ENCODE data around the gene PRR29.

PRR29 gene

DNA sequence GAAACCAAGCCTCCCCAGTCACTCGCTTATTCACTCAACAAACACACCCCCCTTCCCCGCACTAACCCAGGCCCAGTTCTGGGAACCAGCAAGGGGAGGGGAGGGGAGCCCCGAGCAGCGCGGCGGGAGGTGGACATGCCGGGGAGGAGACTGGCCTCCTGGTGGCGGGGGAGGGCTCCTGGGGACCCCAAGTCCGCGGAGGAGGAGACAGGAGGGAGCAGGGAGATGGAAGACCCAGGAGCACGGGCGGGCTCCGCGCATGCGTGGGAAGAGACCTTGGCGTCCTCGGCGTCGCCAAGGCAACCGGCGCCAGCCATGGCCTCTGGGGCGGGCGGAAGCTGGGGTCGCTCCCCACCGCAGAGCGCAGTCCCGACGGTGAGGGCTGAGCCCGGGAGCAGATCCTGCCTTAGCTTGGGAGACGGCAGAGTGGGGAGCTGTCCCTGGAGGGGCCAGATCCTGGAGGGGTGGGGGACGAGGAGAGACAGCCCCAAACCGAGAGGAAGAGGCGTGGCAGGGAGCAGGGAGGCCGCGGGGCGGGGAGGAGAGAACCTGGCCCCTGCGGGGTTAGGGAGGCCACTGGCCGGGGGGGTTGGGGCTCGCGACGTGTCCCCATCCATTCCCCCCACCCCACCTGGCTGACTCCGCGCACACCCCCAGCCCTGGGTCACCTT lies at the start of gene PRR29:
Gene PRR29 (plus strand): TSS at position 302 of the 671 bp plus-strand sequence. CDS start 14 bp downstream, at position 316.
- DNase-seq (ENCODE audit: low read depth), result peak; percentile 71

DNA sequence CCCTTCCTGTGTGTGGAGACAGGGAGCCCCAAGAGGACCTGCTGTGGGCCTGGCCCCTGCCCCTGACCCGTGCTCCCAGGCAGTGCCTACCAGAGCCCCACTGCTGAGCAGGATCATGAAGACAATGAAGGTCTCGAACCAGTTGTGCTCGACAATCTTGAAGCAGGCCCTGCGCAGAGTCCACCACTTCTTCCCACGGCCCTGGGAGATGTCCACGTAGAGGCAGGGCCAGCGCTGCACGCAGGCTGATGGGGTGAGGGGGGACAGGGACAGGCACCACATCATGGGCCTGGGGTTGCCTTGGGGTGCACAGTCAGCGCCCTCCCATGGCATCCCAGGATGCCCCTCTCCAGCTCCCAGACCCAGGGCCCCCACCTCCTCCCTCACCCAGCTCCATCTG lies 49.6 kb upstream of the PRR29 start:
- no peak for DNase-seq (ENCODE audit: low read depth)

DNA sequence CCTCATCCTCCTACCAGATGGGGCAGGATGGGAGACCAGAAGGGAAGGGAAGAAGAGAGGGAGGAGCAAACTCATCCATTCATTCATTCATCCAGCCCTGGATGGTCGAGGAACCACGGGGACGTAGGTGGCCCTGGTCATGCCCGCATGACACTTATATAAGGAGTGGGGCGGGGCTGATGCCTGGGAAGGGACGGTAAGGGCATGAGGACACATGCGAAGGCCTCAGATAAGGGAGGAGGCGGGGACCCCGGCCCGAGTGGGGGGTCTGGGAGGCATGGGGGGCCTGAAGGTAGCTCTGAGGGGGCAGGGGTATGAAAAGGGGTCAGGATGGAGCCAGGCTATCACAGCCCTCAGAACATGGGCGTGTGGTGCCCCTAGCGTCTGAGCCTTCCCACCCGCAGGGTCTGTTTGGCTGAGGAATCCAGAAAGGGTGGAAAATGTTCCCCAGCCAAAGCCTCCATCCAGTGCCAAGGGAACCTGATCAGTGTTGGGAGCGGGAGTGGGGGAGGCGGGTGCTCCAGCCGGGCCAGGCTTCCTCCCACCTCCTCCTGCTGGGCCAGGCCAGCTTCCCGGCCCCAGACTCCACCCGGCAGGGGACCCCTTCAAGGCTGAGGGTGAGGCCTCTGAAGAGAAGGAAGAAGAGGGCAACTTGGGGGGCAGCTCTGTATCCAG lies 48.4 kb upstream of the PRR29 start:
- no peak for DNase-seq (ENCODE audit: low read depth)

DNA sequence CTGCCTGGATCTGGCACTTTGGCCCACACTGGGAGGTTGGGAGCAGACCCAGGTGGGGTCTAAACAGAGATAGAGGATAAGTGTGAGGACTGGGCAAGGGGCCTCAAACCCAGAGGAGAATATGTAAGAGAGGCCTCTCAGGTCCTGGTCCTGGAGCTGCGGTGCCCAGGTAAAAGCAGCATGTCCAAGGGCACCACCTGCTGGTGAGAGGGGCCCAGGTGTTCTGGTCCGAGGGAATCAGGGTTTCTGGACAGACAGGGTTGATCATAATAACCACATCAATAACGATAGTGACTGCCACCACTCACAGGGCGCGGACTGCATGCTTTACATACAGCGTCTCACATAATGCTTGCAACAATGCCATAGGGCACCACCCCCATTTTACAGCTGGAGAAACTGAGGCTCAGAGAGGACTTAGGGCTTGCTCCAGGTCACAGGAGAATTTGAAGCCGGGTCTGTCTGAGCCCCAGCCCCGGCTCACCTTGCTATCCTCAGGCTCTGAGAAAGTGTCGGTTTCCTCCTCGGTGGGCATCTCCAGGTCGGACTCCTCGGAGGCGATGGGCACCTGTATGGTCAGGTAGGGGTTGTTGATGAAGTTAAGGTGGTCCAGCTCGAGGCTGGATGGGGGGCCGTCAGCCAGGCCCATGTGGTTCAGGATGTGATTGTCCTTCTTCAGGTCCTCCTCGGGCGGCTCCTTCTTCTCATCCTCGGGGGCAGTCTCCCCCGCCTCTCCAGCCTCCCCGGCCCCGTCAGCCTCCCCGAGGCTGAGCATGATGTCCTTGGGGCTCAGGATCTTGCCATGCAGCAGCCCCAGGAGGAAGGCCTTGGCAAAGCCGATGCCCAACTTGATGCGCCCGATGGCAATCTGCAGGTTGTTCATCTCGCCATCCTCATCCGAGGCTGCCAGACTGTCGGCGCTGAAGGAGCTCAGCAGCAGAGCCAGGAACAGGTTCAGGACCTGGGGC lies 46.9 kb upstream of the PRR29 start:
- DNase-seq (ENCODE audit: low read depth), result no peak

DNA sequence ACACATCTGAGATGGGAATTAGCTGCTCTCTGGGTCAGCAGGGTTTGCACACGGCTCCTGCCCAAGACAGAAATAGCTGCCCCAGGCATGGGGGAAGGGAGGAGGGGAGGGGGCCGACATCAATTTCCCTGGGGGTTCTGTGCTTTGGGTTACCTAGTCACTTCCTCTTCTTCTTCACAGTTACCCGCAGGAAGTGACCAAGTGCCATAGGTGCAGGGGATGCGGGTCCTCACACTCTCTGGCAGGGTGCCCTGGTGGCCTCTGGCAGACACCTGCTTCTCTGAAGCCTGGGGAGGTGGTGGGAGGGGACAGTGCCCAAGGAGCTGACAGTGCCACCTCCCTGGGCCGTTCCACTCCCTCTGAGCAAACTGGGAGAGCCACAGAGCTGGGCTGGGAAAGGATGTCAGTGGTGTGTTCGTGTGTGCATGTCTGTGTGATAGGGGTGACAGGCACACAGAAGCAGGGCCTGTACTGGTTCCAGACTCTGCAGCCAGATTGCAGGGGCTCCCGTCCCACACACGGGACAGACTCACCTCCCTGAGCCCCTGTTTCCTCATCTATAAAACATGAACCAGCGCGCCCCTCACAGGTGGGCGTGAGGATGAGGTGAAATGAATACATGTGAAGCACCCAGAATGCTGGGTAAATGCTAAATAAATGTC lies 43.6 kb upstream of the PRR29 start:
- DNase-seq (ENCODE audit: low read depth), result no peak

DNA sequence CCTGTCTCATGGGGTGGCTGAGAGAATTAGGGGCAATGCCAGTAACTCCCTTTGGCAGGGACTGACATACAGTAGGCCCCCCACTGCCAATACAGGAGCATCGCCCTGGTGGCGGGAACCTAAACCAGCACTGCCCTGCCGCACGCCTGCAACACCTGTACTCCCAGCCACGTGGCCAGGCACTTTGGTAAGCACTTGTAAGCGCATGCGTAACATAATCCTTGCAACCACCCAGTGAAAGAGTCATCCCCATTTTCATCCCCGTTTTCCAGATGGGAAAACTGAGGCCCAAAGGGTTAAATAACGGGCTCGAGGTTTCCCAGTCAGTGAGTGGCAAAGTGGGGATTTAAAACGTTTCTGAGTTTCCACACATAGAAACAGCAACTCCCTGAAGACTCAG lies 42.9 kb upstream of the PRR29 start:
- no peak for DNase-seq (ENCODE audit: low read depth)

DNA sequence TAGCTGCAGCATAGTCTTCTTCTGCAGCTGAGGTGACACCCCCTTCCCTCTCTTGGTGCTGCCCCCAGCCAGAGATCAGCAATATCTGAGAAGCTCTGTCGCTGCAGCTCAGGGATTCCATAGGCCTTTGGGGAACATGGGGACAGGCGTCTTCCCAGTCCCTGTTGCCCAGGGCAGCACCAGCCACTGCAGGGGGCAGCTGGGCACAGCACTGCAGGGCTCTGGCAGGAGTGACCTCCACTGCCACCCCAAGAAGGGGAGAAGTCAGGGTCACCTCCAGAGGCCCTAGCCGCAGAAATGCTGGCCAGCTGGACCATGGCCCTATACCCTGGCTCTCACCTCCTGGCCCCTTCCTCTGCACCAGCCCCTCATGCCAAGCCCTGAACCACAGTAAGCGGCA lies 42.4 kb upstream of the PRR29 start:
- no peak for DNase-seq (ENCODE audit: low read depth)

DNA sequence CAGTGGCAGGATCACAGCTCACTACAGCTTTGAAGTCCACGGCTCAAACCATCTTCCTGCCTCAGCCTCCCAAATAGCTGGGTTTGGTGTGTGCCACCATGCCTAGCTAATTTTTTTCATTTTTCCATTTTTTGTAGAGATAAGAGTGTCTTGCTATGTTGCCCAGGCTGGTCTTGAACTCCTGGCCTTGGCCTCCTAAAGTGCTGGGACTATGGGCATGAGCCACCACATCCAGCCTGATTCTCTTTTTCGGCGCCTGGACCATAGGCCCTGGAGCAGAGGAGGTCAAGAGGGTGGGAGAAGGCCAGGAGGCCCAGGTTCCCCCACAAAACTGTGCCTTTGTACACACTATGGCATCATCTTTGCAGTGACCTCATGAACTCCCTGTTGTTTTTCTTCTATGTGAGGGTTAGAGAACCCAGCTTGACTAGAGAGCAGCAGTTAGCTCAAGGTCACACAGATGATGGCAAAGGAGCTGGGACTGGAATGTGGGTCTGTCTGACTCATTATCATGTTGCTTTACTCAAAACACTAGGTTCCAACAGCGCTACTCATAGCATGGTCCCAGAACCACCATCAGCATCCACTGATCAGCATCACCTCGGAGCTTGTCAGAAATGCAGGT lies 41.7 kb upstream of the PRR29 start:
- peak; percentile 75 for DNase-seq (ENCODE audit: low read depth)

DNA sequence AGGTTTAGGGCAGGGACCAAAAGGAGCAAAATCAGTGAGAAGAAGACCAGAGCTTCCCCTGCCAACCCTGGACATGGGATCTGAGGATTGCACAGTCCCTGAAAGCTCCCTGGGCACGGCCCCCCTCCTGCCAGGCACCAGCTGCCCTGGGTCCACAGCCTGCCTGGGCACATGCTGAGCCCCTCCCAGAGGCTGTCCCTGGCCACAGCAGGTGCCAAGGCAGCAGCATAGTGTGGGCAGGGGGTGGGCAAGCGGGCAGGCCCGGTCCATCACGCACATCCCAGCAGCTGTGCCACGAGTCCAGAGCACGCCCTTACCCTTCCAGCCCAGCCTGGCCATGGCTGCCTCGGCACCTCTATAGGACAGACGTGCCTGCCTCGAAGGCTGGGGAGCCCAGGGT lies 38.1 kb upstream of the PRR29 start:
- DNase-seq (ENCODE audit: low read depth), result no peak

DNA sequence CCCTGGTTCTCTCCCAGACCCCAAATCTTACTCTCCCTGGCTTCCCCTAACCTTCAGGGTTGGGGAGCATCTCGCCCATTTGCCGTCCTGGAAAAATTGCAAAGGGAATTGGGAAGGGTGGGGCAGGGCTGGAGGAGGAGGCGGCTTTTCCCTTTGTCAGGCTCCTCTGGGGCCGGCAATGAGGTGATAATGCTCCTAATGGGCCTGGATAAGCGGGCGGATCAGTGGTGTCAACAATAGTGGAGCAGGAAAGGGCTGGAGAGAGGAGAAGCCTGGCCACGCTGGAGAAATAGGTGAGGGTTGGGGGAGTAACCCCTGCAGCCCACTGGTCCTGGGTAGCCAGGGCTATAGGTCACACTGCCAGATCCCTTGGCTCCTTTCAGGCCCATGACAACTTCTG lies 37.7 kb upstream of the PRR29 start:
- DNase-seq (ENCODE audit: low read depth), result no peak

DNA sequence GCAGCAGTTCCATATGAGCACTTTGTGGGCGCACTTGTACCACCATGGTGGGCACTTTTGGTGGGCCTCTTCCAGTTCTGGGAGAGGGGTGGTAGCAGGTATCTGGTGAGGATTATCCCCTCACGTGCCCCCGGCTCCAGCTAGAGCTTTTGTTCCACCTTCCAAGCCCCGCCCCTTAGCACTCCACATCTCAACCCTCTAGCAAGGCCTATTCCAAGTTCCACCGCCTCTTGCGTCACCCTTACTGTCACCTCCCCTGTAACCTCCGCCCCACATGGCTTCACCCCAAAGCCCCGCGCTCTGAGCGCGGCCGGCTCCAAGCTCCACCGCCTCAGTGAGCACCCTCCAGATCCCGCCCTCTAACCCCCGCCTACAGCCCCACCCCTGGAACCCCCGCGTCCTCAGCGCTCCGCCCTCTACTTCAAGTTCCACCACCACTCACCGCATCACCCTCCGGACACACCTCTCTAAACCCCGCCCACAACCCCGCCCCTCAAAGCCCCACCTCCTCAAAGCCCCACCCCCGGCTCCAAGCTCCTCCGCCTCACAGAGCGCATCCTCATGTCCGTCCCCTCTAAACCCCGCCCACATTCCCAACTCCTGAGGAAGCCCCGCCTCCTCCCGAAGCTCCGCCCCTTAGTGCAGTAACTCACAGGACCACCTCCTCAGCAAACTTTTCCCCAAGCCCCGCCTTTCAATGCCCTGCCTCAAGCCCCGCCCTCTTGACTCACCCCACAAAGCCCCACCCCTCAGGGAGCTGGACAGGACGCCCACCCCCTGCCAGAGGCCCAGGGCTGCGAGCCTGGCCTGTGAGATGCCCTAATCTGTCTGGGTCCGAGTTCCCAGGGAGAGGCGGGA lies 36.6 kb upstream of the PRR29 start:
- DNase-seq (ENCODE audit: low read depth), result peak; percentile 53

DNA sequence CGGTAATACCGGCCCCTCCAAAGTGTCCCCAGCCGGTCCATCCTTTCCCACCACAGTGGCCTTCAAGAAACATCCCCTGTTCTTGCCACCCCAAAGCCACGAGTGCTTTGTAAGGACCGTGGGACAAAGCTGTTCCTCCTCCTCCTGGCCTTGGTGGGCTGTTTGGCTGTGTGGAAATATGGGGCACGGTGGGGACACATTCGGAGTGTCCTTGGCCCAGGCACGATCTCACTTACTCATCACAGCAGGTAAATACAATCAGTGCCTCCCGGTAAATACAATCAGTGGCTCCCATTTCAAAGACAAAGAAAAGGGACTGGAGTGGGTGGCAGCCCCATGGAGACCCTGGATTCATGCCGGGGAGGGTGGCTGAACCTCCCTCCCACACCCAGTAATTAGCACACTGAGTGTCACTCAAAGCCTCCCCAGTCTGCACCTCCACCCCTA lies 35.8 kb upstream of the PRR29 start:
- DNase-seq (ENCODE audit: low read depth), result no peak

DNA sequence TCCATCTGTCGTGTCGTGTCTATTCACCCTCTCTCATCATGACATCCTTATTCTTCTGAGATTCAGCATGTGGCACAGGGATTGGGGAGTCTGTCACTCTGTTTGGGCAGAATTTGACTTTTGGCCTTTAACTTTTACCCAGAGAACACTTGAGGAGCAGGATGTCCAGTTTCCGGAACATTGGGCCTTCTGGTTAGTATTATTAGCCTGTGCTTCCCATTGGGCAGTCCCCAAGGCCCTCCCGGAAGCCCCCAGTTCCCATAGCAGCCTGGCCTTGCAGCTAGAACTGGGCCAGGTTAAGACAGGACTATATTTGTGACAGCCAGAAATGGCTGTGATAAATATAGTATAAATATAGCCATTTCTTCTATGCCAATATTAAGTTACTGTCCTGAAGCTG lies 35.0 kb upstream of the PRR29 start:
- DNase-seq (ENCODE audit: low read depth), result no peak

DNA sequence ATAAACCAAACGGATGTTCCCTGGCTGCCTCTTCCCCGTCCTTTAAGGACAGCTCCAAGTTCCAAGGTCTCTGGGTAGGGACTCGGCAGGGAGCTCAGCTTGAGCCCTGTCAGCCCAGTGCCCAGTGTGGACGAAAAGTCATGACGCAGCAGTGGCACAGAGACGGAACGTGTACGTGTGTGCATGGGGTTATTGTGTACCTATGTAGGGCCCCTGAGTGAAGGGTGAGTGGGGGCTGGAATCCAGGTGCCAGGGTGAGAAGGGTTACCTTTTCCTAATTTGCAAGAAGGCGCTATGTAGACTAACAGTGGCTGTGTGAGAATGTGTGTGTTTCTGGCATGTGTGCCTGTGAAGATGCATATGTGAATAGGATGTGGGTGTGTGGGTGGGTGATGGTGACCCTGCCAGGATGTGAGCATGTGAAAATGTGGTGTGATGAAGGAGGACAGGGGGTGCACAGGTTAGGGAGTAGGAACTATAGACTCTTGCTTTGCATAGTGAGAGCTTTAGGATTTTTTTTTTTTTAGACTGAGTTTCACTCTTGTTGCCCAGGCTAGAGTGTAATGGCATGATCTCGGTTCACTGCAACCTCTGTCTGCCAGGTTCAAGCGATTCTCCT lies 31.4 kb upstream of the PRR29 start:
- DNase-seq (ENCODE audit: low read depth), result no peak

DNA sequence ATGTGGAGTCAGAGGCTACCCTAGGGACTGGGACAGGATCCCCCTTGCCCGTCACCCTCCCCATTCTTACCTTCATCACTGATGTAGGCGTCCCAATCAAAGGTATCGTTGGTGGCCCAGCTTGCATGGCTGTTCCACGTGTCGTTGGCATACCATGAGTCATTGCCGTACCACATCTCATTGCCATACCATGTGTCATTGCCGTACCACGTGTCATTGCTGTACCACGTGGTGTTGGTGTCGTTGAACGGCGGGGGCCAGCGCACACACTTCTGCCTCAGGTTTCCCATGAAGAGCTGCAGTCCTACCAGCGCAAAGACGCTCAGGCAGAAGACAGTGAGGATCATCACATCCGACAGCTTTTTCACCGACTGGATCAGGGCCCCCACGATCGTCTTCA lies 30.2 kb upstream of the PRR29 start:
- DNase-seq (ENCODE audit: low read depth), result no peak

DNA sequence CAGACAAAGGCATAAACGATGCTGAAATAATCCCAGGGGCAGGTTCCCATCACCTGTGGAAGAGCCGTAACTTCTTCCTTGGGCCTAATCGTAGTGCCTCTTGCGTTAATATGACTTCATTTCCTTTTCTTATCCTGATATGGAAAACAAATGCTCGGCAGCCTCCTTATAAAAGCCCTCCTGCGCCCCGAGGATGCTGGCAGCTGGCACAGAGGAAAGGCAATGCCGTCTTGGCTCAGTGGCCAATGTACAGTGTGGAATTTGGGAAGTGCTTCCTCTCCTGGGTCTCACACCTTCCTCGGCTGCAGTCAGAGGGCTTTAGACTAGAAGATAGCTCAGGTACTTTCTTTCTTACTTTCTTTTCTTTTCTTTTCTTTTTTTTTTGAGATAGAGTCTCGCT lies 28.9 kb upstream of the PRR29 start:
- no peak for DNase-seq (ENCODE audit: low read depth)

DNA sequence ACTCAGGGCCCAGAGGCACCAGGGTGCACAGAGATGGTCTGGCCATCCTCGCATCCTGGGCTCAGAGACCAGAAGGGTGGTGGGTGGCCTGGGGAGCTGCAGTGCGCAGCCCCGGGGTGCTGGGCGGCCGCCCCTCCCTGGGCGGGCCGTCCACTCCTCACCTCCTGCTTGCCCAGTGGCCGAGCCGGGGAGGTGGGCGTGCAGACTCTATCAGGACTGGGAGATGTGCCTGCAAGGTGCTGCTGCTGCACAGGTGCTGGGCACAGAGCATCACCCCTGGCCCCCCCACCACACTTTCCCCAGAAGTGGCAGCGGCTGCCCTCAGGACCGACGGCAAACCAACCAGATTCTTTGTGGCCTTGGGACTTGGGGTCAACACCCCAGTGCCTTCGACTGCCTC lies 25.4 kb upstream of the PRR29 start, which contains the start of gene SCN4A:
Gene SCN4A (minus strand): TSS at position 123 of the 400 bp plus-strand sequence. CDS start 77 bp downstream, at position 46.
- no peak for DNase-seq (ENCODE audit: low read depth)

DNA sequence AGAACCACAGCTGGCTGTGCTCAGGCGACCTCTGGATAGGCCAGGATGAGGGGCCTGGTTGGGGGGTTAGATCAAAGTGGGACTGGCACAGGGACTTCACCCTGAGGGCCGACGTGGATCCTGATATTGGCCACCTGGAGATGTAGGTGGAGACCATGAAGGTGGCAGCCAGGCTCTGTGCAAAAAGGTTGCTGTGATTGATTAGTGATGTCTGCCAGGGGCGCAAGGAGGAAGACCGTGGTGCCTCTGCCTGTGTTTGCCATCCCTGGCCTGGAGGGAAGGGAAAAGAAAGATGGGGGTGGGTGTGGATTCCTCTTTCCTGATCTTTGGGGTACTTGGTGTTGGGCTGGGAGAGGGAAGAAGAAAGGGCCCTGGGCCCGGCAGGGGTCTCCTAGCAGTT lies 24.9 kb upstream of the PRR29 start:
- DNase-seq (ENCODE audit: low read depth), result no peak

DNA sequence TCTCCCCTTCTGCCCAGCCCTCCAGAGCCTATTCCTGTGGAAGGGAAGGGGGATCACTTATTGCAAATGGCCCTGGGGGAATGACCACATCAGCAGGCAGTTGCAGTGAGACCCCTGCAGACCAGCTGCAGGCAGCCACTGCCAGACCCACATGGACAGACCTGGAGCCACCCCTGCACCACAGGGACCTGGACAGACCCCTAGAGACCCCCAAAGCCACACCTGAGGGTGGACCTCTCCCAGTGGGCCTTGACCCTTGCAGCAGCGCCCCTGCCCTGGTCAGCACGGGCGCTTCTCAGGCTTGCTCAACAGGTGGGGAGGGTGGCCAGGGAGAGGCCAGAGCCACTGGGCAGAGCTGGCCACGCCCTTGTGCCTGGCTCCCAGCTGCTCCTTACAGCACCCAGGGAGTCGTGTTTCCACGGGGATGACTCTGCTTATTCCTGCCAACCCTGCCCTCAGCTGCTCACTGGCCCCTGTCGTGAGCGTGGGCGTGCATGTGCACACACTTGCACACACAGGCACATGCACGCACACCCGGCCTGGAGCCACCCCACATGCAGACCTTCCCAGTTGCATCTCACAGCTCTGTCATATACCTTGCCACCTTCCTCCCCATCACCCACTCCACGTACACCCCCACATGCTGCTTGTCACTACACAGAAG lies 24.1 kb upstream of the PRR29 start:
- peak; percentile 46 for DNase-seq (ENCODE audit: low read depth)
